GM19035 (cell line): ENCODE data around the gene CSPG4.
"Not testable (repeated sequence)": the region's sequence is repeated elsewhere in the genome, so short reads cannot be mapped to it uniquely, and the experiment has no call there.

ENCODE experiments used
- ATAC-seq: cut with Tn5 transposase; IDR thresholded peaks from one replicate; pipeline ENCODE4 v1.9.1; 2021; ENCODE audit not compliant: unreplicated experiment

CSPG4 gene, protein sequence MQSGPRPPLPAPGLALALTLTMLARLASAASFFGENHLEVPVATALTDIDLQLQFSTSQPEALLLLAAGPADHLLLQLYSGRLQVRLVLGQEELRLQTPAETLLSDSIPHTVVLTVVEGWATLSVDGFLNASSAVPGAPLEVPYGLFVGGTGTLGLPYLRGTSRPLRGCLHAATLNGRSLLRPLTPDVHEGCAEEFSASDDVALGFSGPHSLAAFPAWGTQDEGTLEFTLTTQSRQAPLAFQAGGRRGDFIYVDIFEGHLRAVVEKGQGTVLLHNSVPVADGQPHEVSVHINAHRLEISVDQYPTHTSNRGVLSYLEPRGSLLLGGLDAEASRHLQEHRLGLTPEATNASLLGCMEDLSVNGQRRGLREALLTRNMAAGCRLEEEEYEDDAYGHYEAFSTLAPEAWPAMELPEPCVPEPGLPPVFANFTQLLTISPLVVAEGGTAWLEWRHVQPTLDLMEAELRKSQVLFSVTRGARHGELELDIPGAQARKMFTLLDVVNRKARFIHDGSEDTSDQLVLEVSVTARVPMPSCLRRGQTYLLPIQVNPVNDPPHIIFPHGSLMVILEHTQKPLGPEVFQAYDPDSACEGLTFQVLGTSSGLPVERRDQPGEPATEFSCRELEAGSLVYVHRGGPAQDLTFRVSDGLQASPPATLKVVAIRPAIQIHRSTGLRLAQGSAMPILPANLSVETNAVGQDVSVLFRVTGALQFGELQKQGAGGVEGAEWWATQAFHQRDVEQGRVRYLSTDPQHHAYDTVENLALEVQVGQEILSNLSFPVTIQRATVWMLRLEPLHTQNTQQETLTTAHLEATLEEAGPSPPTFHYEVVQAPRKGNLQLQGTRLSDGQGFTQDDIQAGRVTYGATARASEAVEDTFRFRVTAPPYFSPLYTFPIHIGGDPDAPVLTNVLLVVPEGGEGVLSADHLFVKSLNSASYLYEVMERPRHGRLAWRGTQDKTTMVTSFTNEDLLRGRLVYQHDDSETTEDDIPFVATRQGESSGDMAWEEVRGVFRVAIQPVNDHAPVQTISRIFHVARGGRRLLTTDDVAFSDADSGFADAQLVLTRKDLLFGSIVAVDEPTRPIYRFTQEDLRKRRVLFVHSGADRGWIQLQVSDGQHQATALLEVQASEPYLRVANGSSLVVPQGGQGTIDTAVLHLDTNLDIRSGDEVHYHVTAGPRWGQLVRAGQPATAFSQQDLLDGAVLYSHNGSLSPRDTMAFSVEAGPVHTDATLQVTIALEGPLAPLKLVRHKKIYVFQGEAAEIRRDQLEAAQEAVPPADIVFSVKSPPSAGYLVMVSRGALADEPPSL (N-terminal part only)

DNA sequence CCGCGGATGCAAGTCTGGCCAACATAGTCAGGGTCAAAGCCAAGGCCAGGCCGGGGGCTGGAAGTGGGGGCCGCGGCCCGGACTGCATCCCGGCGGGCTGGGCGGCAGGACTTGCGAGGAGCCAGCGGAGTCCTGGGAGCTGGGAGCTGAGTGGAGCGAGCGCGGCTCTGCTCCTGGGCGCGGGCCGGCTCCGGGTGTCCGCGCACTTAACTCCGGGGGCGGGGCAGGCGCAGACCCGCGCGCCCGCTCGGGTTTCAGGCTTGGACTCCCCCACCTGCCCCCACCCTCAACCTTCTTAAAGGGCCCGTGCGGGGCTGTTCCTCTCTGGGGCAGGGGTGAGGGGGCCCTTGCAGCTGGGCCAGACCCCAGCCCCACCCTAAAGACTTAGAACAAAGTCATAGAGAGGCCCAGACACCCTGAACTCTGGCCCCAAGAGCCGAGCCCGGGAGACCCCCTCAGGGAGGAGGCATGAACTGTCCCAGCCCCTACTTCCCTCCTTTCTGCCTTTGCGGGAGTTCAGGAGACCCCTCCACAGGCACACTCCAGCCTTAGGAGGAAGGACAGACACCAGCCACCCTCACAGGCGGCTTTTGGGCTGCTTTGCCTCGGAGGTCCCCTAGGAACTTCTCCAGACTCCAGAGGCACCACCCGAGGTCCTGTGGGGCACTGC, at the start of gene CSPG4:
TSS of gene CSPG4 (minus strand) at position 181 of the 670 bp plus-strand sequence. CDS start at position 88, 93 bp downstream.
- ATAC-seq: no peak

DNA sequence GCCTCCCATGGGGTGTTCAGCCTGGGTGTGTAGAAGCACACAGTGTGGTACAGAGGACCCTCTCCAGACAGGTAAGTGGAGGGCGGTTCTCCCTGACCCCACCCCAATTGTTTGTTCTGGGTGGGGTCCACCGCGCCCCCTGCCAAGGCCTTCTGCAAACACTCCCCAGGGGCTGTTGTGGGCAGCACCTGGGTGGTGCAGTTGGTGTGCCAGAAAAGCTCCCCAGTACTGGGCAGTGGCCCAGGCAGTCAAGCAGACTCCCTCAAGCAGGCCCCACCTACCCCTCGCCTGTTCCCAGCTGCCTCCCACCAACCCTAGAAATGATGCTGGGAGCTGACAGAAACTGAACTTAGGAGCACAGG, 49.7 kb upstream of the CSPG4 start:
- not testable (repeated sequence) for ATAC-seq

DNA sequence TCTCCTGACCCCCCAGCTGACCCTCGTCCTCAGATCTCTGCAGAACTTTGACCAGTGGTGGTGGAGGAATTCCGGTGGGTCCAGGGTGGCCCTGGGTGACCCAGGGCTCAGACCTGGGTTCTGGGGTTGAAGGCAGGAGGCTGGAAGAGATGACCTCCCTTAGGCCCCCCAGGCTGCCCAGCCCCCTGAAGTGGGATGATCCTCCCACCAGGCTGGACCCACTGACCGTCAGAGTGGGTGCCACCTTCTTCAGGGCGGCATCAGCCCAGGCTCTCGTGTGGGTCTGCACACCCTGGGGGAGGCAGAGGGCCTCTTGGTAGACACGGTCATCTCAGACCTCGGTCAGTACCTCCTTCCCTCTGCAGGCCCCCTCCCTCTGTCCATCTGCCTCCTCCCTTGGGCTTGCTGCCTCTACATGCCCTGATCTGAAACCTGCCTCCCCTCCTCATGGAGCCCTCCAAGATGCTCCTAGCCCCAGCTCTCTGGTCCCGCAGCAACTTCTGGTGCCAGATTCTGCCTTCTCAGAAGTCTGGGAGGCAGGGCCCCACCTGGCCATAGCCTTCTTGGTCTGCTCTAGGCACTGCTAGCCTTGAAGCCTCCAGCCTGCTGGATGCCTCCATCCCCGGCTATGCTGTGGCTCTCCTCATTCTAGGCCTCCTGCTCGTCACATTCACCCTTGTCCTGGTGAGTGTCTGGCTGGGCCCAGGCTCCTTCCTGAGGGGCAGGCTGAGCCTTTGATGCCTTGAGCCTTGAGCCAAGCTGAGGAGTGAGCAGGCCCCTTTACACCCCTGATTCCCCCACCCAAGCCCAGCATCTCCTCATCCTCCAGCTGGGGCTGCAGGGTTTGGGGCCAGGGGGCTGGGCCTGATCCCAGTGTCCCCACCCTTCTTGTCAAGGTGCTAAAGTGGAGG, 49.1 kb upstream of the CSPG4 start:
- no peak for ATAC-seq

DNA sequence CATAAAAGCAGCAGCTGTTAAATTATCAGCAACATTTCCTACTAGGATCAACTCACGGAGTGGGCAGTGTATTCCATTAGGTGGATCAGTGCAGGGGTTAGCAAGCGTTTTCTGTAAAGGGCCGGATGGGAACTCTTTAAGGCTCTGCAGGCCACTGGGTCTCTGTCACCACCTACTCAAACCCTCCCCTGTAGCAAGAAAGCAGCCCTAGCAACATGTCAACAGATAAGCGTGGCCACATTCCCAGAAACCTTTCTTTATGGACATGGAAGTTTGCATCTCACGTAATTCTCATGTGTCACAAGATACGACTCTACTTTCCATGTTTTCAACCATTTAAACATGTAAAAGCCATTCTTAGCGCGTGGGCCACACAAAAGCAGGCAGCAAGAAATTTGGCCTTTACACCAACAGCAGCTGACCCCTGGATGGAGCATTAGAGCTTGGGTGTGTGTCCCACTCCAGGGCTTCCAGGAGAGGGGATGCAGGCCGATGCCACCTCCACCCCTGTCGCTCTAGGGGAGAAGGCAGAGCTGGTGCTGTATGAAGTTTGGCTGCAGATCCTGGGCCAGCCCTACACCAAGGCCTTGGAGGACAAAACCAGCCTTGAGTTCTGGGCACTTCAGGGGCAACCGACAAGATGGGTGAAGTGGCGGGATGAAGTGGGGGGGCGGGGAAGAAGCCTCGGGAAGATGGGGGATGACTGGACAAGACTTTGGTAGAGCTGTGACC, 48.2 kb upstream of the CSPG4 start:
- no peak for ATAC-seq

DNA sequence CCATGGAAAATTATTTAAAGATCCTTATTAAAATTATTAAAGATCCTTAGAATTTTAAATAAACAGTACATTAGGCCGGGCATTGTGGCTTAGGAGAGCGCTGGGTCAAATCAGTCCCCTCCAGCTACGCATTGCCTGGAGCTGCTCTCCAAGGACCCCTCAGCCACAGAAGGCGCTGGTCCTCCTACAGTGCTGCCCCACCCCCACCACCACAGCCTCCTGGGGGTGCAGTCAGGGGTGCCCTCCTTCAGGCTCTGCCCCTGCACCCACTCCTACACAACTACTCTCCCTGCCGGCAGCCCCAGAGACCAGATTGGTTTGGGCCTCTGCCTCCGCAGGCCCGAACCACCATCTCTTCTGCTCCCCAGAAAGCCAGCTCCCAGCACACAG, 47.5 kb upstream of the CSPG4 start:
- ATAC-seq: not testable (repeated sequence)

DNA sequence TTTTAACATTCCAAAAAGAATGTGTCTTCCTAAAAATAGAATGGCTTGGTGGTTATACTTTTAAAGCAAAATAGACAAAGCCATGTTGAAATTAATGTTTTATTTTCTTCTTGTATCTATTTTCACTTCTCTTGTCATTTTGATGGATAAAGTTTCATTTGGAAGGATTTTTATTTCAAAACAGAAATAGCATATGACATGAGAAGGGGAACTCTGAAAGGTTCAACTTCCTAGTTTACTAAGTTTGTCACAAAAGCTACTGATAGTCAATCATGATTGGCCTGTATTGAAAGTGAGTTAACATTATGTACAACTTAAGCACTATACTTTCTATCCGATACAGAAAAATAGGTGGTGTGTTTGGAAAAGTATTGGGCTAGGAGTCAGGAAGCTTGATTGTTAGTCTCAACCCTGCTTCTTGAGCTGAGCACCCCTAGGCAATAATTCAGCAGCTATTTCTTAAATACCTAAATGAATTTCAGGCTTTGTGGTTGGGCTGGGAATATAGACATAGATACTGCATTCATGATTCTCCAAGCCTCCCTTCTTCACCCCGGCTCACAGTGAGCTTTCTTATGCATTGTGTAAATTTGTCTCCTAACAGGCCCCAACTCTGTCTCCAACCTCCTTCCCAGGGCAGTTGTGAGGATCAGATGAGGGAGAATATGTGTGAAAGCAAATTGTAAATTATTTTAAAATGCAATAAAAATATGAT, 46.9 kb upstream of the CSPG4 start:
- ATAC-seq: no peak

DNA sequence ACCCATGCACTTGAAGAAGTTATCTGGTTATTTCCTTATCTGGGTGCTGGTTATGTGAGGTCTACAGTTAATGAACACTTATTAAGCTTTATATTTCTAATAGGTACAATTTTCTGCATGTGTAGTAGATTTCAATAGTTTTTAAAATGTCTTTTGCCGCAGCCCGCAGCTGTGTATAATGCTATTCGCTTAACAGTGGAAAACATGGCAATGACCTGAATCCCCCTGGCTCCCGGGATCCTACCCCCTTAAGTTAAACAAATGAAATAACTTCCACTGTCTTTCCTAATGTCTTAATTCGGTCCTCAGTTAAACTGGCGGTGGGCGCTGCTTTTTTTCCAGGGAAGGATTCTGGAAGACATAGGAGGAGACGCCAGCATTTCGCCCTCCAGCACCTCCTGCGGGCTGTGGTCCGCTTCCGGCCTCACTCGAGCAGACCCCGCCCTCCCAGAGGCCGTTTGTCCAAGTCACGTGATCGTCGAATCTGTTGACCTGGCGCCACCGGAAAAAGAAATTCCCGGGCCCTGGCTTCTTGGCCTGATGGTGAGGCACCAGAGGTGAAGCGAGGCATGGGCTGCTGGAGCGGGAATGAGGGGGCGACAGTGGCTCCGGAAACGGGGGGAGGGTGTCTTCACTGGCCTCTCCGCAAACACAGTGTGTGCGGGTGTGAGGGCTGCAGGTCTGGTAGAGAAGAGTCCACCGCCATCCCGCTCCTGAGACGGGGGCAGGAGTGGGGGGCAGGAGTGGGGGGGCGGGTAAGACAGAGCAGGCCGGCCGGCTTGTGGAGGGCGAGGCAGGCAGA, 45.6 kb upstream of the CSPG4 start:
- peak; percentile 84 for ATAC-seq

DNA sequence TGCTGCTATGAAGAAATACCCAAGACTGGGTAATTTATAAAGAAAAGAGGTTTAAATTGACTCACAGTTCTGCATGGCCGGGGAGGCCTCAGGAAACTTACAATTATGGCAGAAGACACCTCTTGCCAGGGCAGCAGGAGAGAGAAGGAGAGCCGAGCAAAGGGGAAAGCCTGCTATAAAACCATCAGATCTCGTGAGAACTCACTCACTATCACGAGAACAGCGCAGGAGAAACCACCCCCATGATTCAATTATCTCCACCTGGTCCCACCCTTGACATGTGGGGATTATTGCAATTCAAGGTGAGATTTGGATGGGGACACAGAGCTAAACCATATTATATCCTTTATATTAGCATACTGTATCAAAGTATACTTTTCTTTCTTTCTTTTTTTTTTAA, 42.2 kb upstream of the CSPG4 start:
- not testable (repeated sequence) for ATAC-seq

DNA sequence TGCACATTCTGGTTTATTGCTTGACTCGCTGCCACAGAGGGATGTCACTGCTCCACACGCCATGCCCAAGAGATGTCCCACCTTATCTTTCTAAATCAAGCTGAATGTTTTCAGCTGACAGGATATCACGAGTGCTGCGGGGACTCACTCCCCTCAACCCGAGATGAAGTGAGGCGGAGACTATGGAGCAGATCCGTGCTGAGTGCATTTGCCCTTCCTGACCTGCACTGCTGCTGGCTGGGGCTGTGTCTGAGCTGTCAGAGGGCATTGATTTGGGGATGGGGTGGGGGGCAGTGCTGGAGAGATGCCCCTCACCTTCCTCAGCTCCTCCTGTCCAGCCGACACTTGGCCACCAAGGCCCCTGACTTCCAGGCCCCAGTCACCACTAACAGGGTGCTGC, 40.5 kb upstream of the CSPG4 start:
- ATAC-seq: no peak

DNA sequence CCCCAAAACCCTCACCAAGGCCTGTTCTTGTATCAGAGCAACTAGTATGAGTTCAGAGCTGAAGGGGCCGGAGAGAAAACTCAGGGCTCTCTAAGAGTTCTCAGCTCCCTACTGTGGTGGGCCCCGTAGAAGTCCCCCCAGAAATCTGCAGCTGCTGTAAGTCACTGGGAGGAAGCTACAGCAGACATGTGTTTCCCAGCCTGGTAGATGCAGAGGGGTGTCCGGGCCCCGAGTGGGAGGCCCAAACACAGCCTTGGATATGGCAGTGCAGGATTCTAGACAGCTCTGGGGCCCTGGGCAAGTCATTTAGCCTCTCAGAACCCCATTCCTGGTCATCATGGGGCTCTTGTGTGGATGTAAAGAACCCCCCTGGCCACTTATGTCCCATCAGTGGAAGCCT, 39.2 kb upstream of the CSPG4 start:
- ATAC-seq: no peak

DNA sequence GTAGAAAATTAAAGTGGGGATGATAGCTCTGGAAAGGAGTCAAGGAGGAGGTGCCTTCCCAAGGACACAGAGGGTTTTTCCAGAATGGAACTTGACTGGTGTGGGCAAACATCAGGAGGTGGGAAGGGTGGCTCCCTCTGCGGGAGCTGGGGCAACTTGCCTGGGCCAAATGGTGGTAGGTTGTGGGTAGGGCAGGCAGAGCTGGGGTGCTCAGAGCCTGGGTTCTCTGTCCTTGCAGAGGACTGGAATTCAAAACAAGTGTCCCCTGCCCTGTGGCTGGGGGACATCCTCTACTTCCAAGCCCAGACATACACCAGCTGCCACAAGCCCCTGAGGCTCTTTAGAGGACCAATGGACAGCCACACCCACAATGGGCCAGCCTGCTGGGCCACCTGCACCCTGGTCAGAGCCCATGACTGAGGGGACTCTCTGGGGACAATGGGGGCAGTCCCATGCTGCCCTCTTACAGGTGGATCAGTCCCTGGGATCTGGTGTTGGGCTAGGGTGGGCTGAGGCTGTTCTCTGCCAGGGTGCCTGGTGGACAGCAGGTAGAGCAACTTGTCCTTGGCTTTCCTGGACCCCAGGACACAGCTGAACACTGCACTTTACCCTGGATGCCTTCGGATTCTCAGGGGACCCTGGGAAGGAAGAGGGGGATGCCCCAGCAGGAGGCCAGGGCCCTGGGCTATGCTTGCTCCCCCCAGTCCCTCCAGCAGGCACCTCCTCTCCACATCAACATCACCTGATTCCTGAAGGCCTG, 38.6 kb upstream of the CSPG4 start:
- no peak for ATAC-seq

DNA sequence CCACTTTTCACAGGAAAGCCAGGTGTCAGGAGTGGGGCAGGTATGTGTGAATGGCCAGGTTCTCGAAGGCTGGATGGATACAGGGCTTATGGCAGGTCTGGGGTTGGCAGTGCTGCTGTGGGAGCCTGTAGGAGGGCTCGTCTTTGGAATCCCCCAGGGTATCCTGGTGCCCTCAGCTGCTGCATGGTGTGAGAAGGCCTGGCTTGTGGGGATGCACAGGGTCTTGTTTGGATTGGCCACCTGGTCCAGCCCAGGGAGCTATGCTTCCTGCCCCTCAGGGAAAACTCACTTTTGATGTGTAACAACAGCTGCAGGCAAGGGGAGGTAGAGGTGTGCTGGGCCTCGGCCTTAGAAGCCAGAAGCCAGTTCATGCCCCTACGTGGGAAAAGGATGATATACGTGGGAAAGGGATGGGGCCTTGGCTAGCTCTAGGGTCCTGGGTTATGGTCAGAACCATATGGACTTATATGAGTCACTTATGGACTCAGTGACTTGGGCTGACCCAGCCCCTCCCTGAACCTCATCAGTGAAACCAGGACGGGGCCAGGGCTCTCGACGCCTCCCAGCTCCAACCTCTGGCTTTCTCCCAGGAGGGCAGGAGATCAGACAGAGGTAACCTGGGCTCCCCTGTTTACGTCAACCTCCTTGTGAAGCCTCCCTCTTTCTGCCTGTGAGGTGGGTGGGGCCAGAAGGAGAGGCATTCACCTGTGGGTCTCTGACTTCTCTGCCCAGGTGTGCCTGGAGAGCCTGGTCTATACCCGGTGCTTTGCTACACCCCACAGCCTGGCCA, 37.8 kb upstream of the CSPG4 start:
- ATAC-seq: no peak

DNA sequence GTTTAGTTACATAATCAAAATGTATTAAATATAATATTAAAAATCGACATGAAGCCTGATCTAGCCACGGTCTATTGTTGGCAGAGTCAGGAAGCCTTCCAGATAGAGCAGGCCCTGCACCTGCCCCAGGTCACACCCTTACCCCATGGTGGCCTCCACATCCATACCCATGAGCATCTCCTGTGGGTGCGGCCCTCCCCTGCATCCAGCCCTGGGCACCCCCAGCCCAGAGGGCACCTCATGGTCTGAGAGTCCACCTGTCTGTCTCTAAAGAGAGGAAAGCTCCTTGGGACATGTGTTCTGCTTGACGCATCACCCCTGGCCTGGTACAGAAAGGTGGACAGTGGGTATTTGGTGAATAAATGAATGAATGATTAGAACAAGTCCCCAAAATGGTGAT, 37.2 kb upstream of the CSPG4 start:
- no peak for ATAC-seq

DNA sequence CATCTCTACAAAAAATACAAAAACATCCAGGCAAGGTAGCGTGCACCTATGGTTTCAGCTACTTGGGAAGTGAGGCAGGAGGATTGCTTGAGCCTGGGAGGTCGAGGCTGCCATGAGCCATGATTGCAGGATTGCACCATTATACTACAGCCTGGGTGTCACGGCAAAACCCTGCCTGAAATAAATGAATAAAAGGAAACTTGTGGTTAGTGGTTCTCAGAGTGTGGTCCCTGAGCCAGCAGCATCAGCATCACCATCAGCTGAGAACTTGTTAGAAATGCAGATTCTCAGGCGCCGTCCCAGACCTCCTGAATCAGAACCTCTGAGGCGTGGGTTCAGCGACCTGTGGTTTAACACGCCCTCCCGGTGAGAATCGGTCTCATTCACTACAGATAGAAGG, 36.2 kb upstream of the CSPG4 start:
- ATAC-seq: not testable (repeated sequence)

DNA sequence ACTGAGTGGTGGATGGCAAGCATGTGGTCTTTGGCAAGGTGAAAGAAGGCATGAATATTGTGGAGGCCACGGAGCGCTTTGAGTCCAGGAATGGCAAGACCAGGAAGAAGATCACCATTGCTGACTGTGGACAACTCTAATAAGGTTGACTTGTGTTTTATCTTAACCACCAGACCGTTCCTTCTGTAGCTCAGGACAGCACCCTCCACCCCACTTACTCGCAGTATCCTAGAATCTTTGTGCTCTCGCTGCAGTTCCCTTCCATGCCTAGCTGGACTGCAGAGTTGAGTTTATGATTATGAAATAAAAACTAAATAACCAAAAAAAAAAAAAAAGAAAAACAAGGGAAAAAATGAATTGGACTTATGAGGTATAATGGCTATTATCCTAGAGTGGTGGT, 34.5 kb upstream of the CSPG4 start:
- ATAC-seq: not testable (repeated sequence)

DNA sequence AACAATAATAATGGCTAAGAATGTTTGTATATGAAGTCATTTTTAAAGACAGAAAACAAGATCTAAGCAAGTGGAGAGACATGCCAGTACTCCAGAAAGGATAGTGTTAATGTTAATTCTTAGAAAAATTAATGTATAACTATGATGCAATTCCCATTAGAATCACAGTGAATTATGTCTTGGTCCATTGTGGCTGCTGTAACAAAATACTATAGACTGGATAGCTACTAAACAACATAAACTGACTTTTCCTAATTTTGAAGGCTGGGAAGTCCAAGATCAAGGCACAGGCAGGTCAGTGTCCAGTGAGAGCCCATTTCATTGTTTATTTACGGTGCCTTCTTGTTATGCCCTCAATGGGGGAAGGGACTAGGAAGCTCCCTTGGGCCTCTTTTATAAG, 32.7 kb upstream of the CSPG4 start:
- no peak for ATAC-seq
